AG10803 (cell line): ENCODE measurements around the gene HOXC4.

Experiments used
- DNase-seq: peaks from one replicate; pipeline ENCODE4 v3.0.0; 2010; ENCODE audit warnings: low read depth
- H3K4me3 ChIP-seq: 2 replicates; pipeline ENCODE4 v1.5.1; 2011; ENCODE audit warnings: mild to moderate bottlenecking, low read length, control low read depth
- TF ChIP-seq, protein P1 (sequence below): conservative IDR thresholded peaks from 2 replicates; pipeline ENCODE4 v1.5.1; 2011; ENCODE audit warnings: mild to moderate bottlenecking, low read length, control low read depth, inconsistent platforms

HOXC4 gene

GRCh38 chr12:54022960-54023884, 30.4 kb upstream of the HOXC4 start:
- no peak for DNase-seq
- TF ChIP-seq, protein P1, sequence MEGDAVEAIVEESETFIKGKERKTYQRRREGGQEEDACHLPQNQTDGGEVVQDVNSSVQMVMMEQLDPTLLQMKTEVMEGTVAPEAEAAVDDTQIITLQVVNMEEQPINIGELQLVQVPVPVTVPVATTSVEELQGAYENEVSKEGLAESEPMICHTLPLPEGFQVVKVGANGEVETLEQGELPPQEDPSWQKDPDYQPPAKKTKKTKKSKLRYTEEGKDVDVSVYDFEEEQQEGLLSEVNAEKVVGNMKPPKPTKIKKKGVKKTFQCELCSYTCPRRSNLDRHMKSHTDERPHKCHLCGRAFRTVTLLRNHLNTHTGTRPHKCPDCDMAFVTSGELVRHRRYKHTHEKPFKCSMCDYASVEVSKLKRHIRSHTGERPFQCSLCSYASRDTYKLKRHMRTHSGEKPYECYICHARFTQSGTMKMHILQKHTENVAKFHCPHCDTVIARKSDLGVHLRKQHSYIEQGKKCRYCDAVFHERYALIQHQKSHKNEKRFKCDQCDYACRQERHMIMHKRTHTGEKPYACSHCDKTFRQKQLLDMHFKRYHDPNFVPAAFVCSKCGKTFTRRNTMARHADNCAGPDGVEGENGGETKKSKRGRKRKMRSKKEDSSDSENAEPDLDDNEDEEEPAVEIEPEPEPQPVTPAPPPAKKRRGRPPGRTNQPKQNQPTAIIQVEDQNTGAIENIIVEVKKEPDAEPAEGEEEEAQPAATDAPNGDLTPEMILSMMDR: no peak
- peak overlapping the region; percentile 98 for H3K4me3 ChIP-seq

DNA sequence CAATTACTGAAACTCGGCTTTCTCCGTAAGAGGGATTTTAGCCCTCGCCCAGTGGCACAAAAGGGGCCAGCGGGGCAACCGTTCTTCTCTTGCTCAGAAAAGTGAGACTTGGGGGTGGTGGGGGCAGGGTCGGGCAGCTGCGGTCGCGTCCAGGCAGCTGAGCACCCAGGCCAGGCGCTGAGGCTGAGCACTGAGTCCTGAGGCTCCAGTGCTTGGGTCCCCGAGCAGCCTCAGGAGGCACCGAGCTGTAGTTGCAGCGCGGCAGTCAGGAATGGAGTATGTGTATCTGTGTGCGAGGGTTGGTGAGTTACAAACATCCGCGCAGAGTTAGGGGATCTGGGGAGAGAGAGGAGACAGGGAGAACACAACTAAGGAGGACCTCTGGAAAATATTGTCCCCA, 29.5 kb upstream of the HOXC4 start:
- H3K4me3 ChIP-seq: peak overlapping the region; percentile 98
- no peak for DNase-seq
- TF ChIP-seq, protein P1: no peak

- DNase-seq: no peak
- TF ChIP-seq, protein P1: no peak
- peak overlapping the region; percentile 98 for H3K4me3 ChIP-seq
These were observed 28.9 kb upstream of the HOXC4 start for GRCh38 chr12:54024581-54025305.

- peak overlapping the region; percentile 98 for H3K4me3 ChIP-seq
- TF ChIP-seq, protein P1: peak; percentile 18
- peak; percentile 56 for DNase-seq
These were observed 27.9 kb upstream of the HOXC4 start for GRCh38 chr12:54025499-54026405.

GRCh38 chr12:54026640-54027441, 26.8 kb upstream of the HOXC4 start:
- TF ChIP-seq, protein P1: no peak
- peak overlapping the region; percentile 98 for H3K4me3 ChIP-seq
- no peak for DNase-seq

- DNase-seq: no peak
- H3K4me3 ChIP-seq: peak overlapping the region; percentile 98
- TF ChIP-seq, protein P1: no peak
These were observed 26.2 kb upstream of the HOXC4 start for GRCh38 chr12:54027442-54027786.
